Stimulated activated CD8-positive, alpha-beta memory T cell treated with anti-CD3 and anti-CD28 coated beads, Interleukin-7, amount 100 ng/mL, for 1 hour (primary cell): ENCODE measurements around the gene FMR1NB.

Experiments used
- DNase-seq, 2 donors: peaks; one replicate each; pipeline ENCODE4 v3.0.0-alpha.2; 2020; ENCODE audit warnings: low read depth in 2 of 2

Gene FMR1NB, protein sequence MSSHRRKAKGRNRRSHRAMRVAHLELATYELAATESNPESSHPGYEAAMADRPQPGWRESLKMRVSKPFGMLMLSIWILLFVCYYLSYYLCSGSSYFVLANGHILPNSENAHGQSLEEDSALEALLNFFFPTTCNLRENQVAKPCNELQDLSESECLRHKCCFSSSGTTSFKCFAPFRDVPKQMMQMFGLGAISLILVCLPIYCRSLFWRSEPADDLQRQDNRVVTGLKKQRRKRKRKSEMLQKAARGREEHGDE

GRCh38 chrX:147981038-147981752 lies at the start of gene FMR1NB:
Gene FMR1NB, plus strand, starts transcription at chrX:147981337. Its CDS starts 66 bp downstream, at chrX:147981403.
- DNase-seq, result no peak

GRCh38 chrX:147933815-147934214 lies 47.3 kb upstream of the FMR1NB start:
- DNase-seq, result no peak

DNA sequence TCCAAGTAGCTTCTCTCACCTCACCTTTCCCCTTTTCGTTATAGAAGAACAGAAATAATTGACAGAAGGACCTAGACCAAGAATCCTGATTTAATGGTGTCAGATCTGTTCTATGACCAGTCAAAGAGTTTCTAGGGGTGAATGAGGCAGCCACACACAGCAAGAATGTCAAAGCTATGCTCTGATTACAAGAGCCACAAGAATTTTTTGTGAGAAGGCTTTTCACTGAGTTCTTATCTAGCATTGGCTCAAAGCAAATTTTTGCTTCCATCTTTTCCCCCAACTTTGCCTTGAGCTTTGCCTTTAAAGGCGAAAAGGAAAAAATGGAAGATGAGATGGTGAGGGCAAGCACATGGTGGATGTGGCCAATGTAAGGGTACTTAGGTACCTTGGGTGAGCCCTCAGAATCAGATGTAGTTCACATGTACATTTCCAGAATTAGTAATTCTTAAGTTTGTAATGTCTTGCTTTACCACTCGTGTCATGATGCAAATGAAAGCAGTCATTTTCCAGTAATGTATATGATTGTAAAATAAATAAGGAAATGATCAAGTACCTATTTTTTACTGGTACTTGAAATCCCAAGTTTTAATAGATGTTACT lies 45.9 kb upstream of the FMR1NB start:
- no peak for DNase-seq

DNA sequence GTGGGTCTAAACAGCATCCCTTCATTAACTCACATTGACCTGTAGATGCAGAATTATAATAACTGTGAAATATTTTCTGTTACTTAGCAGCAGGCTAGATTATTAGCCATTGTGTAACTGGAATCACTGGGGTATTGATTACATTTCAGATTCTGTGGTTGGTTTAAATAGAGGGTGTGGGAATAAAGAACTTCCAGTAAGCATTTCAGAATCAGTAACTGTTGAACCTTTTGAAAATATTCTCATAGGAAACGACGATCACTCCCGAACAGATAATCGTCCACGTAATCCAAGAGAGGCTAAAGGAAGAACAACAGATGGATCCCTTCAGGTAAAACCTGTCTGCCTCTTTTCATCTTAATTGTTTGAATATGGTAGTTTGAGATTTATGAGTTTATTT lies 35.9 kb upstream of the FMR1NB start:
- DNase-seq, result no peak

DNA sequence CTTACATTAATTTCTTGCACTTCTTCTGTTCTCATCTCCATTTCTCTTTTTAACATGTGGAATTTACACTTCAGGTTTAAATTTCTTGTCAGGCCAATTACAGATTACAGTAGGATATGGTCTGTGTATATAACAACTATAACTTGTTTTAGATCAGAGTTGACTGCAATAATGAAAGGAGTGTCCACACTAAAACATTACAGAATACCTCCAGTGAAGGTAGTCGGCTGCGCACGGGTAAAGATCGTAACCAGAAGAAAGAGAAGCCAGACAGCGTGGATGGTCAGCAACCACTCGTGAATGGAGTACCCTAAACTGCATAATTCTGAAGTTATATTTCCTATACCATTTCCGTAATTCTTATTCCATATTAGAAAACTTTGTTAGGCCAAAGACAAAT lies 32.6 kb upstream of the FMR1NB start:
- DNase-seq, result no peak

DNA sequence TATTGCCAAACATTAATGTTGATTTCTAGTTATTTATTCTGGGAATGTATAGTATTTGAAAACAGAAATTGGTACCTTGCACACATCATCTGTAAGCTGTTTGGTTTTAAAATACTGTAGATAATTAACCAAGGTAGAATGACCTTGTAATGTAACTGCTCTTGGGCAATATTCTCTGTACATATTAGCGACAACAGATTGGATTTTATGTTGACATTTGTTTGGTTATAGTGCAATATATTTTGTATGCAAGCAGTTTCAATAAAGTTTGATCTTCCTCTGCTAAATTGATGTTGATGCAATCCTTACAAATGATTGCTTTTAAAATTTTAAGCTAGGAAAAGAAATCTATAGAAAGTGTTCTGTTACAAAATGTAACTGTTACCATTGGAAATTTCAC lies 30.8 kb upstream of the FMR1NB start:
- DNase-seq, result no peak

- DNase-seq, result no peak
These were observed 27.2 kb upstream of the FMR1NB start for GRCh38 chrX:147953976-147954375.

- no peak for DNase-seq
These were observed 23.8 kb upstream of the FMR1NB start for GRCh38 chrX:147957291-147957690.

DNA sequence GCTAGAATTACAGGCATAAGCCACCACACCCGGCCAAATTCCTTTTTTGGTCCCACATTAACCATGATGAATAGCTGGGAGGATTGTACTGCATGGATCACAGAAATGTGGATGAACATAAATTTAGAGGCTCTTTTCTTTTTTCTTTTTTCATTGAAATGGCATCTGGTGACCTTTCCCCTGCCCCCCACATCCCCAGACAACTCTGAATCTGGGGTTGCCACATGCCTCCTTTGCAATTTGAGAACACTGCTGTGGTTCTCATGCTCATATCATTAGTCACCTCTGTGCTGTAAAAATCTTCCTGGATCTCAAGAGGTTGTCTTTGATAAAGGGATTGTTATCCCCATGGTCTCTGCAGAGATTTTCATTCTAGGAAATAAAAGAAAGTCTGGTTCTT lies 22.8 kb upstream of the FMR1NB start:
- DNase-seq, result no peak

DNA sequence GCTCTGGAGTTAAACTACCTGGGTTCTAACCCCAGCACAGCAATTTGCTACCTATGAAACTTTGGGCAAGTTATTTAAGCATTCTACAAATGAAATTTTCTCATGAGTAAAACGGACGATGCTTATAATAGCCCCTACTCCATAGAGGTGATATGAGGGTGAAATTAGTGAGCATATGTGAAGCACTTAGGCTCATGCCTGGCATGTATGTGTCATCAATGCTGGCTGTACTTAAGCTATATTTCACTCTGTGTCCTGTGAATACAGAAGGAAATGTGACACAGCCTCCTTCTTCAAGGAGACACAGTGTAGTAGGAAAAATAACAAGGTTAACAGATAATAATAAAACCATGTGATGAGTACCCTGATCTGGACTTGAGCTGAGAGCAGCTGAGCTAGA lies 20.4 kb upstream of the FMR1NB start:
- DNase-seq, result no peak

DNA sequence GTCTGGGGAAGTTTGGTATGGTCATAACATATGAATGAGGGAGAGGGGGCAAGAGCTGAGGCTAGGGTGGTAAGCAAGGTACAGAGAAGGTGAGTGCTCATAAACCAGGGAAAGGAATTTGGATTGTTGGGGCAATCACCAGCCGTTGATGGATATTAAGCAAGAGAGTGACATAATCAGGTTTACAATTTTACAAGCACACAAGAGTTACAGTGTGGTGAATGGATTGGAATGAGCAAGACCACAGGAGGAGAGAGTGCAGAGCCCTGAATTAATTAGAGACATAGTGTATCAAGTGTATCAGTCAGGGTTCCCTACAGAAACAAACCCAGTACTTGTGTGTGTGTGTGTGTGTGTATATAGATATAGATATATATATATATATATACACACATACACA lies 18.7 kb upstream of the FMR1NB start:
- no peak for DNase-seq

DNA sequence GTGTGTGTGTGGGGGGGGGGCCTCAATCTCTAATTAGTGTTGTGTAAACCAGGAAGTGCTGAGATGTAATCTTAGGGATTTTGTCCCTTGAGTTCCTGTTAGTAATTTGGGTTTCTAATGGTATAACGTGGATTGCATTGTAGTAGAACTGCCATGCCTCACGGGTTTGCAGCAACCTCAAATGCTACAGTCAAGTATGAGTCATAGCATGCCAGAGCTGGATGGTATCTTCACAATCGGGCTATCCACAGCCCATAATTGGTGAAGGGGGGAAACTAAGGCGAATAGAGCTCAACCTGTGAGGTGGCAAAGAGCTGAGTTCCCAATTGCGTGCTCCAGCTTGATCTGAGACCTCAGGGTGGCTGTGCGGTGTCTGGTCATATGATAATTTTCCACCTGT lies 2.2 kb upstream of the FMR1NB start:
- no peak for DNase-seq

GRCh38 chrX:148020329-148020728 lies 39.2 kb downstream of the FMR1NB start:
- no peak for DNase-seq

GRCh38 chrX:148024425-148025148 lies 43.5 kb downstream of the FMR1NB start:
- no peak for DNase-seq

DNA sequence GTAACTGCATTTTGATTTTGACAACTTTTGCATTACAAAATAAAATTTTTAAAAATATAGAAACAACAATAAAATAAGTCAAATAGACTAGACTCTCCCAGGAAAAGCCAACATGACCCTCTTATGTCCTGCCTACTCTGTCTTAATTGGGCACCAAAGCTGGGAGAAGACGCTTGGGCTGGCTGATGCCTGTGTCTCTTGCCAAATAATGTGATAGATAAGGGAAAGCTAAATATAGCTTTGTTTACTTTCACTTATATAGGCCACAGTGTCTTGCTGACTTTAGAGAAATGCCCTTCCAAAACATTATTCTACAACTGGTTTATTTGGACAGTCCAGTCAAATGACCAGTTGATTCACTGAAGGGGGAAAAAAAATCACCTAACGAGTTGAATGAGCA lies 54.2 kb downstream of the FMR1NB start:
- no peak for DNase-seq

- DNase-seq, result no peak
These were observed 55.9 kb downstream of the FMR1NB start for GRCh38 chrX:148037020-148037419.

GRCh38 chrX:148043271-148043855 lies 62.2 kb downstream of the FMR1NB start:
- DNase-seq, result no peak

DNA sequence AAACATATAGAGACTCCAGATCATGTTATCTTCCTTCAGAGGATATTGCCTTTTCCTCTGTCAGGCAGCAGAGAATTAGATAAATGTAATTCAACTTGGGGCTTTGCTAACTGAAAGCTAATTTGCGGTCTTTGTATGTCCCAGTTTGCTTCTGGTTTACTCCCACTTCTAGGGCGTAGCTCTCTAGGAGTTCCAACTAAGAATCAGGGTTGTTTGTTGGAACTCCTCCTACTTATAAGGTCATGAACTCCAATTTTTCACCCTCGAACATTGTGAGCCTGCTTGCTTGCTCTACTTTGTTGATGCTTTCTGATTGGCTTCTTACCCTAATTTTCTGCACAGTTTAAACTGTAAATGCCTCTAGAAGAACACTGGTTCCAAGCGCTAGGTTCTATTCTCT lies 66.1 kb downstream of the FMR1NB start:
- no peak for DNase-seq

DNA sequence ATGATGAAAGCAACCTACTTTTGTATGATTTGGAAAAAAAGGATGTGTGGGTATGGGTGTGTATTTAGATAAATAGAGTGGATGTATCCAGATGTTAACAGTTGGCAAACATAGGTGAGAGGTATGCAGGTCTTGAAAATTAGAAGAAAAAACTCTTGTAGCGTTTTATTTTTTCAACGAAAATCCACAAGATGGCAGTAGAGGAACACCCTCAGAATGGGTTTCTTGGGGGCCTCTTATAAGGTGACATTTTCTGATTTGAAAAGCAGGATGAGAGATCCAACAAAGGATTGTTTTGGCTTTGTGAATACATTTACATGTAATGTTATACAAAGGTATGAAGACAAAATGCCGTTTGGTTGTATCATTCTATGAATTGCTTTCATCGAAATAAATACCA lies 68.3 kb downstream of the FMR1NB start:
- no peak for DNase-seq

GRCh38 chrX:148051973-148052372 lies 70.8 kb downstream of the FMR1NB start:
- DNase-seq, result no peak

DNA sequence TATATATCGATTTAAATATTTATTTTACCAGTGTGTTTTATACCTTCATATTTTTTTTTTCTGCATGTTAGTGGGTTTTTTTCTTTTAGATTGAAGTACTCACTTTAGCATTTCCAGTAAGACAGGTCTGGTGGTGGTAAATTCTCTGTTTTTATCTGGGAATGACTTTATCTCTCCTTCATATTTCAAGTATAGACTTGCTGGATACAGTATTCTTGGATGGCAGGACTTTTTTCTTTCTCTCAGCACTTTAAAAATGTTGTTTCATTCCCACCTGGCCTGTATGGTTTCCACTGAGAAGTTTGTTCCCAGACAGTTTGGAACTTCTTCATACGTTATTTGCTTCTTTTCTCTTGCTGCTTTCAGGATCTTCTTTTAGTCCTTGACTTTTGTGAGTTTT lies 86.1 kb downstream of the FMR1NB start:
- DNase-seq, result no peak
